K562 (cell line): ENCODE data around the gene PRDM15. TPM values are rescaled to one million over a fixed set of nuclear protein-coding genes. Genes with fewer than 3 reads are reported as not detected.
A peak's percentile ranks its signal among the peaks of the same experiment; 100 is the strongest.

Source experiments
- CHD2 ChIP-seq: IDR thresholded peaks from 2 replicates; pipeline ENCODE4 v1.6.1; 2011; ENCODE audit warnings: low read depth, low read length
- GABPA ChIP-seq: fragments of 200-800 bp; sonication (Bioruptor generic); conservative IDR thresholded peaks from 2 replicates; pipeline ENCODE4 v1.6.1; 2016; ENCODE audit warnings: low read depth, missing genetic modification characterization, missing compliant biosample characterization
- HOMEZ ChIP-seq: fragments of 250-450 bp; sonication (Bioruptor Pico); IDR thresholded peaks from 2 replicates; pipeline ENCODE4 v1.4.0; 2020; ENCODE audit warnings: mild to moderate bottlenecking, moderate library complexity
- KHSRP ChIP-seq: fragments of 450-650 bp; IDR thresholded peaks from 2 replicates; pipeline ENCODE4 v1.6.1; 2017
- MAFF ChIP-seq: IDR thresholded peaks from 2 replicates; pipeline ENCODE4 v1.6.1; 2012; ENCODE audit warnings: low read length, improper control_type of control experiment
- MAZ ChIP-seq, 2 experiments: fragments of 450-650 bp in 1 of 2; sonication (generic) in 1 of 2; formaldehyde crosslinking; IDR thresholded peaks in 1 of 2; conservative IDR thresholded peaks in 1 of 2; 2 replicates each; pipeline versions ENCODE4 v1.4.0 to v1.5.0; 2020; ENCODE audit warnings: mild to moderate bottlenecking in 1 of 2, missing genetic modification reagents in 1 of 2
- PBX2 ChIP-seq, 2 experiments: IDR thresholded peaks in 1 of 2; conservative IDR thresholded peaks in 1 of 2; 2 replicates each; pipeline ENCODE4 v1.6.1; 2016; ENCODE audit warnings: low read depth in 2 of 2, mild to moderate bottlenecking in 1 of 2, missing compliant biosample characterization in 1 of 2, missing genetic modification characterization in 1 of 2, moderate library complexity in 1 of 2
- POLR2A ChIP-seq: fragments of 450-650 bp; conservative IDR thresholded peaks from 2 replicates; pipeline ENCODE4 v1.6.1; 2016
- PRPF4 ChIP-seq: fragments of 200-400 bp; formaldehyde crosslinking; IDR thresholded peaks from one replicate; pipeline ENCODE4 v1.6.1; 2017; ENCODE audit warnings: low read length, low read depth, mild to moderate bottlenecking; ENCODE audit not compliant: insufficient read depth, poor library complexity, severe bottlenecking
- RNF2 ChIP-seq: sonication (generic); IDR thresholded peaks from 2 replicates; pipeline ENCODE4 v1.6.1; 2016
- SLC30A9 ChIP-seq: fragments of 250-450 bp; sonication (Bioruptor Pico); IDR thresholded peaks from 2 replicates; pipeline ENCODE4 v1.8.0; 2022; ENCODE audit warnings: mild to moderate bottlenecking, moderate library complexity
- SMARCC2 ChIP-seq: fragments of 450-650 bp; IDR thresholded peaks from 2 replicates; pipeline ENCODE4 v1.6.1; 2017; ENCODE audit warnings: antibody characterized with exemption, moderate library complexity, mild to moderate bottlenecking, low read depth
- TOE1 ChIP-seq, 2 experiments: fragments of 450-650 bp in 1 of 2; sonication (generic) in 1 of 2; formaldehyde crosslinking in 1 of 2; IDR thresholded peaks; 2 replicates each; pipeline versions ENCODE4 v1.7.1 to v1.8.0; 2016 to 2022; ENCODE audit warnings: borderline replicate concordance in 2 of 2, mild to moderate bottlenecking in 2 of 2, antibody characterized with exemption in 1 of 2, inconsistent platforms in 1 of 2, low read depth in 1 of 2, missing genetic modification reagents in 1 of 2, moderate library complexity in 1 of 2
- ZNF133 ChIP-seq: fragments of 250-450 bp; sonication (Bioruptor Pico); IDR thresholded peaks from 2 replicates; pipeline ENCODE4 v1.4.0; 2020; ENCODE audit warnings: mild to moderate bottlenecking
- ZNF23 ChIP-seq: fragments of 250-450 bp; sonication (Bioruptor Pico); IDR thresholded peaks from 2 replicates; pipeline ENCODE4 v1.4.0; 2020; ENCODE audit warnings: mild to moderate bottlenecking
- ZNF282 ChIP-seq: sonication (generic); formaldehyde crosslinking; IDR thresholded peaks from 2 replicates; pipeline ENCODE4 v1.8.1; 2023; ENCODE audit warnings: missing genetic modification reagents
- polyA plus RNA-seq, 8 experiments: library from polyadenylated mRNA; depleted of rRNA in 4 of 8; stranded (reverse) in 5 of 8; unstranded in 3 of 8; fragments of >200 nt; fragmentation: Nextera tagmentation in 2 of 8; fragmentation: Illumina TruSeq in 1 of 8; extraction: Ambion mirVana in 2 of 8; extraction: Trizol in 1 of 8; gene quantifications; 2 replicates each; pipeline versions ENCODE4 v1.2.1 to v1.2.3, GENCODE V29; 2011 to 2014; ENCODE audit warnings: inconsistent platforms in 1 of 8, missing spikeins in 1 of 8
- total RNA-seq, 7 experiments: library from RNA; depleted of rRNA in 6 of 7; stranded (reverse); fragments of >200 nt in 6 of 7; fragmentation: Illumina TruSeq in 2 of 7; extraction: Trizol in 2 of 7; gene quantifications; 2 replicates each; pipeline versions ENCODE4 v1.2.1 to v1.2.3, GENCODE V29; 2011 to 2021; ENCODE audit warnings: low replicate concordance in 1 of 7
- TF ChIP-seq, protein P1 (sequence below): fragments of 200-800 bp; sonication (Bioruptor generic); IDR thresholded peaks from 2 replicates; pipeline ENCODE4 v1.6.1; 2017; ENCODE audit warnings: missing genetic modification characterization, missing compliant biosample characterization
- TF ChIP-seq, protein P2 (sequence below): fragments of 450-650 bp; IDR thresholded peaks from 2 replicates; pipeline ENCODE4 v1.6.1; 2016; ENCODE audit warnings: missing biosample characterization, missing genetic modification characterization
- TF ChIP-seq, protein P3 (sequence below): fragments of 450-650 bp; IDR thresholded peaks from 2 replicates; pipeline ENCODE4 v1.6.1; 2017; ENCODE audit warnings: antibody characterized with exemption

The PRDM15 gene
- total and polyA plus RNA-seq, 9 of the 15 experiments (the other 6 are each of a cell fraction or from before 2014, with no cell fraction given) = 0.93 to 9.2 (median 6.2) TPM

DNA sequence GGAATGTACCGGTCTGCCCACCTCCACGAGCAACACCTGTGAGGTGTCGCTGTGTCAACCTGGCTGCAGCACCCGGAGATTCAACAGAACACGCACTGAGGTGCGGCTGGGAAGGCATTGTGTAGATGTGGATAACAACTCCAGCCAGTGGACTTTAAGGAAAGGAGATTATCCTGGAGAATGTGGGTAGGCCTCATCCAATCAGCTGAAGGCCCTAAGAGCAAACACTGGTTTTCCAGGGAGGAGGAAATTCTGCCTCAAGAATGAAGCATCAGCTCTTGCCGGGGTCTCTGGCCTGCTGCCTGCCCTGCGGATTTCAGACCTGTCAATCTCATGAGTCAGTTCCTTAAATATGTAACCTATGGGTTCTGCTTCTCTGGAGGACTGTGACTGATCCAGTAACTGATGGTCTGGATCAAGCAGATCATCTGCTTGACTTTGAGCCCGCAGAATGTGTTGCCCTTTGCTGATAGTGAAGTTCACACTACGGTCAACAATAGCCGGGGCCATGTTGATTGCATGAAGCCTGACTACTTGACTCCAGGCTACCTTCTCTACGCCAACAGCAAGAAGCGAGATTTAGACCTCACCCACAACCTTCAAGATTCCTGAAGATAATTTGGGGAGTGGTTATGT is 15.9 kb upstream of the PRDM15 start (continued):
- TF ChIP-seq, protein P1, sequence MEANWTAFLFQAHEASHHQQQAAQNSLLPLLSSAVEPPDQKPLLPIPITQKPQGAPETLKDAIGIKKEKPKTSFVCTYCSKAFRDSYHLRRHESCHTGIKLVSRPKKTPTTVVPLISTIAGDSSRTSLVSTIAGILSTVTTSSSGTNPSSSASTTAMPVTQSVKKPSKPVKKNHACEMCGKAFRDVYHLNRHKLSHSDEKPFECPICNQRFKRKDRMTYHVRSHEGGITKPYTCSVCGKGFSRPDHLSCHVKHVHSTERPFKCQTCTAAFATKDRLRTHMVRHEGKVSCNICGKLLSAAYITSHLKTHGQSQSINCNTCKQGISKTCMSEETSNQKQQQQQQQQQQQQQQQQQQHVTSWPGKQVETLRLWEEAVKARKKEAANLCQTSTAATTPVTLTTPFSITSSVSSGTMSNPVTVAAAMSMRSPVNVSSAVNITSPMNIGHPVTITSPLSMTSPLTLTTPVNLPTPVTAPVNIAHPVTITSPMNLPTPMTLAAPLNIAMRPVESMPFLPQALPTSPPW (CRISPR knock-in tag) = peak; percentile 35; the same call in 1 of the 2 replicates
- TF ChIP-seq ZNF133 (CRISPR knock-in tag) = no peak
- TF ChIP-seq HOMEZ = no peak
- no peak for TF ChIP-seq SMARCC2
- no peak for TF ChIP-seq KHSRP
- TF ChIP-seq MAFF = no peak
- TF ChIP-seq CHD2 = no peak
- TF ChIP-seq ZNF282 (CRISPR knock-in tag) = no peak
- TF ChIP-seq, protein P2, sequence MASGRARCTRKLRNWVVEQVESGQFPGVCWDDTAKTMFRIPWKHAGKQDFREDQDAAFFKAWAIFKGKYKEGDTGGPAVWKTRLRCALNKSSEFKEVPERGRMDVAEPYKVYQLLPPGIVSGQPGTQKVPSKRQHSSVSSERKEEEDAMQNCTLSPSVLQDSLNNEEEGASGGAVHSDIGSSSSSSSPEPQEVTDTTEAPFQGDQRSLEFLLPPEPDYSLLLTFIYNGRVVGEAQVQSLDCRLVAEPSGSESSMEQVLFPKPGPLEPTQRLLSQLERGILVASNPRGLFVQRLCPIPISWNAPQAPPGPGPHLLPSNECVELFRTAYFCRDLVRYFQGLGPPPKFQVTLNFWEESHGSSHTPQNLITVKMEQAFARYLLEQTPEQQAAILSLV (tag) = no peak
- no peak for TF ChIP-seq TOE1 (IDR thresholded peaks at IDR 0.05; ENCODE audit: borderline replicate concordance)
- TF ChIP-seq TOE1 (CRISPR knock-in tag; IDR thresholded peaks at IDR 0.05; ENCODE audit: borderline replicate concordance, low read depth) = no peak
- TF ChIP-seq ZNF23 (CRISPR knock-in tag) = no peak
- peak; percentile 87 for TF ChIP-seq RNF2
- no peak for TF ChIP-seq POLR2A
- no peak for TF ChIP-seq GABPA
- peak; percentile 49 for TF ChIP-seq PBX2 (CRISPR knock-in tag; IDR thresholded peaks at IDR 0.05; ENCODE audit: low read depth)
- TF ChIP-seq PBX2 (tag; conservative IDR thresholded peaks at IDR 0.05; ENCODE audit: low read depth) = peak; percentile 62
- no peak for TF ChIP-seq SLC30A9 (CRISPR knock-in tag)
- TF ChIP-seq PRPF4 = no peak
- TF ChIP-seq MAZ (CRISPR knock-in tag; conservative IDR thresholded peaks at IDR 0.05 in 1 of 2, IDR thresholded peaks at IDR 0.05 in 1 of 2) = no peak; a peak in 1 of 4 replicates
- TF ChIP-seq, protein P3, sequence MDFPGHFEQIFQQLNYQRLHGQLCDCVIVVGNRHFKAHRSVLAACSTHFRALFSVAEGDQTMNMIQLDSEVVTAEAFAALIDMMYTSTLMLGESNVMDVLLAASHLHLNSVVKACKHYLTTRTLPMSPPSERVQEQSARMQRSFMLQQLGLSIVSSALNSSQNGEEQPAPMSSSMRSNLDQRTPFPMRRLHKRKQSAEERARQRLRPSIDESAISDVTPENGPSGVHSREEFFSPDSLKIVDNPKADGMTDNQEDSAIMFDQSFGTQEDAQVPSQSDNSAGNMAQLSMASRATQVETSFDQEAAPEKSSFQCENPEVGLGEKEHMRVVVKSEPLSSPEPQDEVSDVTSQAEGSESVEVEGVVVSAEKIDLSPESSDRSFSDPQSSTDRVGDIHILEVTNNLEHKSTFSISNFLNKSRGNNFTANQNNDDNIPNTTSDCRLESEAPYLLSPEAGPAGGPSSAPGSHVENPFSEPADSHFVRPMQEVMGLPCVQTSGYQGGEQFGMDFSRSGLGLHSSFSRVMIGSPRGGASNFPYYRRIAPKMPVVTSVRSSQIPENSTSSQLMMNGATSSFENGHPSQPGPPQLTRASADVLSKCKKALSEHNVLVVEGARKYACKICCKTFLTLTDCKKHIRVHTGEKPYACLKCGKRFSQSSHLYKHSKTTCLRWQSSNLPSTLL = 0 out of 2 replicates have a peak, but pooled peaks have one; percentile 55
